ENCODE results near the gene AKAP17A. TPM values are rescaled to one million over a fixed set of nuclear protein-coding genes. Genes with fewer than 3 reads are reported as not detected.

Gene AKAP17A
- total RNA-seq, 1 donor from 2014 or later, result 49.8 TPM

- DNase-seq (ENCODE audit: extremely low spot score in 2 of 2), result no peak
- peaks cover 9 to 62% of the 10 kb centered on the region in 2 donors for H3K36me3 ChIP-seq
Observed at GRCh38 chrX:1602299-1602698, 10.9 kb downstream of the AKAP17A start.

GRCh38 chrX:1606496-1606895 lies 15.1 kb downstream of the AKAP17A start:
- DNase-seq (ENCODE audit: extremely low spot score in 2 of 2), result no peak
- Histone ChIP-seq H3K9me3 (no peaks in the 10 kb centered on the region), H3K4me3 (no peak overlapping the region), H3K36me3 (peaks cover 0 to 20% of the 10 kb centered on the region in 2 donors), H3K27me3 (no peaks in the 10 kb centered on the region), H3K4me1 (no peaks in the 10 kb centered on the region), H3K27ac (no peak overlapping the region)
- intact Hi-C loops (cut with DNase I), result no loop called here
- no peak for TF ChIP-seq POLR2AphosphoS5 (IDR thresholded peaks at IDR 0.05; ENCODE audit: insufficient read depth in 1 of 2, low read depth in 1 of 2)
- no peak for TF ChIP-seq POLR2A (IDR thresholded peaks at IDR 0.05)
- TF ChIP-seq CTCF (IDR thresholded peaks at IDR 0.05), result no peak

More at GRCh38 chrX:1602299-1602698, 10.9 kb downstream of the AKAP17A start:
- H3K9me3 ChIP-seq, result no peaks in the 10 kb centered on the region
- no peaks in the 10 kb centered on the region for H3K27me3 ChIP-seq
- H3K27ac ChIP-seq, result no peak overlapping the region
- no peak overlapping the region for H3K4me3 ChIP-seq
- intact Hi-C loops (cut with DNase I), result no loop called here
- TF ChIP-seq POLR2AphosphoS5 (IDR thresholded peaks at IDR 0.05; ENCODE audit: insufficient read depth in 1 of 2, low read depth in 1 of 2) (no peak), POLR2A (IDR thresholded peaks at IDR 0.05) (no peak), CTCF (IDR thresholded peaks at IDR 0.05) (no peak)
- peaks cover 4% of the 10 kb centered on the region for H3K4me1 ChIP-seq

- DNase-seq (ENCODE audit: extremely low spot score in 2 of 2), result no peak
- Histone ChIP-seq H3K27ac (no peak overlapping the region), H3K27me3 (no peaks in the 10 kb centered on the region), H3K4me3 (no peak overlapping the region), H3K4me1 (no peaks in the 10 kb centered on the region), H3K36me3 (no peaks in the 10 kb centered on the region), H3K9me3 (no peaks in the 10 kb centered on the region)
- TF ChIP-seq POLR2A (IDR thresholded peaks at IDR 0.05), result no peak
- TF ChIP-seq CTCF (IDR thresholded peaks at IDR 0.05), result no peak
- TF ChIP-seq POLR2AphosphoS5 (IDR thresholded peaks at IDR 0.05; ENCODE audit: insufficient read depth in 1 of 2, low read depth in 1 of 2), result no peak
- intact Hi-C loops (cut with DNase I), result no loop called here
Observed at GRCh38 chrX:1609311-1609710, 17.9 kb downstream of the AKAP17A start.

- Histone ChIP-seq H3K36me3 (no peaks in the 10 kb centered on the region), H3K27me3 (no peaks in the 10 kb centered on the region), H3K27ac (no peak overlapping the region), H3K4me1 (no peaks in the 10 kb centered on the region), H3K9me3 (no peaks in the 10 kb centered on the region), H3K4me3 (no peak overlapping the region)
- TF ChIP-seq POLR2AphosphoS5 (IDR thresholded peaks at IDR 0.05; ENCODE audit: insufficient read depth in 1 of 2, low read depth in 1 of 2), result no peak
- TF ChIP-seq CTCF (IDR thresholded peaks at IDR 0.05), result no peak
- TF ChIP-seq POLR2A (IDR thresholded peaks at IDR 0.05), result no peak
- no peak for DNase-seq (ENCODE audit: extremely low spot score in 2 of 2)
- intact Hi-C loops (cut with DNase I), result no loop called here
Observed at GRCh38 chrX:1609762-1610161, 18.4 kb downstream of the AKAP17A start.

GRCh38 chrX:1610166-1610565 lies 18.8 kb downstream of the AKAP17A start:
- Histone ChIP-seq H3K36me3 (no peaks in the 10 kb centered on the region), H3K9me3 (no peaks in the 10 kb centered on the region), H3K27me3 (no peaks in the 10 kb centered on the region), H3K27ac (no peak overlapping the region), H3K4me1 (no peaks in the 10 kb centered on the region), H3K4me3 (no peak overlapping the region)
- TF ChIP-seq POLR2A (IDR thresholded peaks at IDR 0.05), result no peak
- TF ChIP-seq POLR2AphosphoS5 (IDR thresholded peaks at IDR 0.05; ENCODE audit: insufficient read depth in 1 of 2, low read depth in 1 of 2), result no peak
- TF ChIP-seq CTCF (IDR thresholded peaks at IDR 0.05), result no peak
- no peak for DNase-seq (ENCODE audit: extremely low spot score in 2 of 2)
- intact Hi-C loops (cut with DNase I), result no loop called here

Measured in vagina (tissue), 2 donors.